HG03457 (cell line): Measurements from ENCODE around the gene MEF2B.

Experiments used
- ATAC-seq: cut with Tn5 transposase; IDR thresholded peaks from one replicate; pipeline ENCODE4 v1.9.1; 2021; ENCODE audit warnings: moderate number of reproducible peaks; ENCODE audit not compliant: unreplicated experiment

Gene MEF2B

GRCh38 chr19:19170053-19170872 is at the start of gene MEF2B:
Gene MEF2B, minus strand, starts transcription at chr19:19170263. Its CDS starts 19,528 bp downstream, at chr19:19150735.
- peak; percentile 76 for ATAC-seq

GRCh38 chr19:19218911-19219310 is 48.8 kb upstream of the MEF2B start:
- ATAC-seq: no peak

DNA sequence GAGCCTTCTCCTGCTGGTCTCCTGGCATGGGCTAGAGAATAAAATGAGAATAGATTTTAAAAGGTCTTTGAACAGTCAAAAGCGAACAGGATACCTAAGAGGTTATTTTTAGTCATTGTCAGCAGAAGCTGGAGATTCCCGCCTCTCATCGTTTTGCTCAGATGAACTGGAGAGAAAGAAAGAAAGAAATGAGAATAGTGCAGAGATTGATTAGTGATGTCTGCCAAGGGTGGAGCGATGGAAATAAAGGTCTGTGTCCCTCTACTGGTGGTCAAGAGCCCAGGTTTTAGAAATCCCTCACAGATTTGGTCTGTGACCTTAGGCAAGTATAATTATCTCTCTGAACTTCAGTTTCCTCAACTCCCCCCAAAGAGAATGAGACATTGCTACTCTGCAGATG is 47.0 kb upstream of the MEF2B start:
- ATAC-seq: no peak

- no peak for ATAC-seq
Observed at GRCh38 chr19:19215792-19216191, 45.7 kb upstream of the MEF2B start.

DNA sequence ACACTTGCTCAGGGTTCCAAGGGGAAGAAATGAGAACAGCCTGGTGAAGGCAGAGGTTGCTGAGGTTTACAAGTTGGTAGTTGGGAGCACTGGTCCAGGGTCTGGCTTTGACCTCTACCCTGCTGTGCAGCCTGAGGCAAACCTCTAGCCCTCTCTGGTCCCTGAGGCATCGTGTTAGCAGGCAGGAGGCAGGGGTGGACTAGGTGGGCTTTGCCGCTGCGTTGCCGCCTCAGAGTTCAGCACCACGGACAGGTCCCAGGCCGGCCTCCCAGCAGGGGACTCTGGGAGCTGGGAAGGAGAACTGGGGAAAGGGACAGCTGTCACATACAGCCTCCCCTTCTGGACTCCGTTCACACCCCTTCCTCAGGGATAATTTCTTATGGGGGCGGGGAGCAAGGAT is 44.8 kb upstream of the MEF2B start:
- ATAC-seq: no peak

DNA sequence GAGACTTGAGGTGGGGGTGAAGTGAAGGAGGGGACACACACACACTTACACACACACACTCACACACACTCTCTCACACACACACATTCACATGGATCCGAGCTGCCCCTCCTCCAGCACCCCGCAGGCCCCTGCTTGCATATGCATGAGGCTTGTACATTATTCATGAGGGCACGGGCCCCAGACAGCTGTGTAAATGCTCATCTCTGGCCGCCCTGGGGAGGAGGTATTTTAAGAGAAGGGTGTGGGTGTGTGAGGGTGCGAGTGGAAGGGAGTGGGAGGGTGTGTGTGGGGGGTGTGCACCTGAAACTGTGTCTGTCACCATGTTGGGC is 44.1 kb upstream of the MEF2B start:
- no peak for ATAC-seq

DNA sequence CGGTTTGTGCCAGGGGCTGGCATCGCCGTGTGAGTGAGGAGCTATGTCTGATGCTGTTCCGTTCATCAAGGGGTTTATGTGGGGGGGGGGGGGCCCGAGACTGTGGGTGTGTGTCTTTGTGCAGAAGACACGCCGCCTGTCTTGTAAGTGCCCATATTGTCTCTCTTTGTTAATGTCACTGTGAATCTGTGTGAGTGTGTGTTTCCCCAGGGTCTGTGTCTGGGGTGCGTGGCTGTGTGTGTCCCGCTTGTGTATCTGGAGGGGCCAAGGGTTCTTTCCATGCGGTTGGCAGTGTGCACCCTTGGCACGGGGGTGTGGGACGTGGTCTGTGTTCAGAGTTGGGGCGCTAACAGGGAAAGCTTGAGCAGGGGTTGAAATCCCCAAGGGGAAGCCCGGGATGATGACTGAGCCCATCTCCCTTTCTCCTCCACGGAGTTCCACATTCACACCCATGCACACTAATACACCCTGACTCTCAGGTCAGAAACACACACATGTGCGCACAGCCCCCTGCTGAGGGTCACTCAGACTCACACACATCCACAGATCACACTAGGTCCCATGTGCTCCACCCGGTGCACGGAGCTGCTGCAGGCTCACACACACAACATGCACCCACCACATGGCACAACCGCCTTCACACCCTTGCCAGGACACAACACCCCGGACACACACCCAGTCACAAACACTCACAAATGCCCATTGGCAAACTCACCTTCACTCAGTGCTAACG is 43.5 kb upstream of the MEF2B start:
- ATAC-seq: no peak

- no peak for ATAC-seq
Observed at GRCh38 chr19:19212916-19213315, 42.9 kb upstream of the MEF2B start.

DNA sequence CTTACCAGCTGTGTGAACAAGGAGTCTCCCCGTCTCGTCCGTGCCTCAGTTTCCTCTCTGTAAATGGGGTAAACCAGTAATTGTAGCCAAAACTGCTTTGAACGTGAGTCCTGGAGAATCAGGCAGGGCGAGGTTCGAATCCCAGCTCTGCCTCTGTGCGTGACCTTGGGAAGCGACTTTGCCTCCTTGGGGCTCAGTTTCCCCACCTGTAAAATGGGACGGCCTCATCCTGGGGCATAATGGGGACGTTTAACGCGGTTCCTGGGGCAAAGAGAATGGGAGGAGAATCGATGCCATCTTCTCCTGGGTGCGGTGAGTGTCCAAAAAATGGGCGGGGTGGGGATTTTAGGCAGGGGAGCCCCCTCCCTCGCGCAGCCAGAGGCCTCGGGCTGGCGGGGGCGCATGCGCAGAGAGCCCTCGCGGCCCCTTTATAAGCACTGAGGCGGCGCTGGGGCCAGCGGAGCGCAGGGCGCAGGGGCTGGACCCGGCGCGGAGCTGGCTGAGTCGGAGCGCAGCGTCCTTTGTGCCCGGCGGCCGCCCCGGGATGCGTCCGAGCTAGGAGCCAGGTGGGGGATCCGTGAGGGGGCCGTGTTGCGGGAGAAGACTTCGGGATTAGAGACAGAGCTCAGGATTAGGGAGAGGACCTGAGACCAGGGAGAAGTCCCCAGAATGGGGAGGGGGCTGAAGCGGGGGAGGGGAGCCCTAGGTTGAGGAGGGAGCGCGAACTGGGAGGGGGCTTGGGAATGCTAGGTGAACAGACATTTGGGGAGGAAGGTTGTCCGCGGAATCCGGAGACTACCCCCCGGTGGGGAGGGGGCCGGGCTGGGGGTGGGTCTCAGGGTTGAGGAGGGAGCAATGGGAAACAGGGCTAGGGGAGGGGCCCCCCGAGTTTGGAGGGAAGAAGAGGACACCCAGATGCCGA is 41.7 kb upstream of the MEF2B start, which contains the start of gene NCAN:
Gene NCAN, plus strand, starts transcription at position 460 of the 922 bp plus-strand sequence. CDS start 4,996 bp downstream, outside the sequence.
- ATAC-seq: no peak

DNA sequence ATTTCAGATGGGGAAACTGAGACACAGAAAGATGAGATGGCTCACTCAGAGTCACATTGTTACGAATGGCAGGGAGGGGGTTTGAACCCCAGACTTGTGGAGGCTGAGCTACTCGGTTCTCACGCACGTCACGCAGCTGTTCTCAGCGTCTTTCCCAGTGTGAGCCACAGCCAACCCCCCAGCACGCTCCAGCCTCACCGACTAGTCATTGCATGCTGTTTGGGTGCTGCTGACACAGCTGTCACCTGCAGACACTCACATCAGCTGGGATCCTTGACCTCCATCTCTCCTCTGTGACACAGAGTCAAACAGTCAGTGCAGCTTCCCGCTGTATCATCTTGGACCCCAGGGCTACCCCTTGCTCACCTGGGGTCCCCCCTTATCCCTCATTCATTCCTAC is 39.3 kb upstream of the MEF2B start:
- no peak for ATAC-seq

GRCh38 chr19:19207637-19208572 is 37.8 kb upstream of the MEF2B start:
- ATAC-seq: no peak

DNA sequence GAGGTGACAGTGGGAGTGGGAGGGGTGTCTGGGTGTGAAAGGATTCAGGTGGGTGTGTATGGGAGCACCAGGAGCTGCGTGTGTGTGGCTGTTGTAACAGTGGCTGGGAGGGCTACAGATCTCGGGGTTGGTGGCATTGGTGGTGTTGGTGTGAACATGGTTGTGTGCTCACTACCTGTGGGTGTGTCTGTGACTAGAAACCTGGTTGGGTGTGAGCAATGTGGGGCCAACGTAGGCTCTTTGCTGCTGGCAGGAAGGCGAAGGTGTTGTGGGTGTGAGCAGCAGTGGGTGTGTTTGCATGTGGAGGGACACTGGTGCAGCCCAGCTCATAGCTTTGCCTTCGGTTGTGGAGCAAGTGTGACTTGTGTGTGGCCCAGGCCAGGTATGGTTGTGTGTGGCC is 36.9 kb upstream of the MEF2B start:
- no peak for ATAC-seq

GRCh38 chr19:19205416-19206410 is 35.6 kb upstream of the MEF2B start:
- no peak for ATAC-seq

- no peak for ATAC-seq
Observed at GRCh38 chr19:19204181-19204580, 34.1 kb upstream of the MEF2B start.

GRCh38 chr19:19203012-19203856 is 33.2 kb upstream of the MEF2B start, which contains the start of gene NR2C2AP:
Gene NR2C2AP, minus strand, starts transcription at chr19:19203414. Its CDS starts 354 bp downstream, at chr19:19203060.
- no peak for ATAC-seq

GRCh38 chr19:19202707-19203011 is 32.6 kb upstream of the MEF2B start:
- ATAC-seq: no peak

- no peak for ATAC-seq
Observed at GRCh38 chr19:19201697-19202630, 31.9 kb upstream of the MEF2B start.
